HG02623 (cell line): ENCODE data around the gene NRN1L.
"Not testable (repeated sequence)": the region's sequence is repeated elsewhere in the genome, so short reads cannot be mapped to it uniquely, and the experiment has no call there.

Experiments
- ATAC-seq: cut with Tn5 transposase; IDR thresholded peaks from one replicate; pipeline ENCODE4 v1.9.1; 2021; ENCODE audit warnings: moderate library complexity; ENCODE audit not compliant: unreplicated experiment

The NRN1L gene

DNA sequence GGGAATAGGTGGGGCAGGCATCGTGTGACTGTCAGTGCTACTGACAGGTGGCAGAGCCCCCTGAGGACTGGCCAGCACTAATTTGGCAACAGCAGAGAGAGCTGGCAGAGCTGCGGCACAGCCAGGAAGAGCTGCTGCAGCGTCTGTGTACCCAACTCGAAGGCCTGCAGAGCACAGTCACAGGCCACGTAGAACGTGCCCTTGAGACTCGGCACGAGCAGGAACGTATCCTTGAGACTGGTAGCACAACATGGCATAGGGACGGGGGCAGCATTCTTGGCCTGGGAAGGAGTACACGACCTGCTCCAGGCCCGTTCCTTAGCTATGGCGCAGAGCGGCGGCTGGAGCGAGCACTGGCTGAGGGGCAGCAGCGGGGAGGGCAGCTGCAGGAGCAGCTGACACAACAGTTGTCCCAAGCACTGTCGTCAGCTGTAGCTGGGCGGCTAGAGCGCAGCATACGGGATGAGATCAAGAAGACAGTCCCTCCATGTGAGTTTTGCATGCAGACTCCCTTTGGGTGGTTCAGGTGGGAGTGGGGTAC is 3.0 kb upstream of the NRN1L start:
- no peak for ATAC-seq

DNA sequence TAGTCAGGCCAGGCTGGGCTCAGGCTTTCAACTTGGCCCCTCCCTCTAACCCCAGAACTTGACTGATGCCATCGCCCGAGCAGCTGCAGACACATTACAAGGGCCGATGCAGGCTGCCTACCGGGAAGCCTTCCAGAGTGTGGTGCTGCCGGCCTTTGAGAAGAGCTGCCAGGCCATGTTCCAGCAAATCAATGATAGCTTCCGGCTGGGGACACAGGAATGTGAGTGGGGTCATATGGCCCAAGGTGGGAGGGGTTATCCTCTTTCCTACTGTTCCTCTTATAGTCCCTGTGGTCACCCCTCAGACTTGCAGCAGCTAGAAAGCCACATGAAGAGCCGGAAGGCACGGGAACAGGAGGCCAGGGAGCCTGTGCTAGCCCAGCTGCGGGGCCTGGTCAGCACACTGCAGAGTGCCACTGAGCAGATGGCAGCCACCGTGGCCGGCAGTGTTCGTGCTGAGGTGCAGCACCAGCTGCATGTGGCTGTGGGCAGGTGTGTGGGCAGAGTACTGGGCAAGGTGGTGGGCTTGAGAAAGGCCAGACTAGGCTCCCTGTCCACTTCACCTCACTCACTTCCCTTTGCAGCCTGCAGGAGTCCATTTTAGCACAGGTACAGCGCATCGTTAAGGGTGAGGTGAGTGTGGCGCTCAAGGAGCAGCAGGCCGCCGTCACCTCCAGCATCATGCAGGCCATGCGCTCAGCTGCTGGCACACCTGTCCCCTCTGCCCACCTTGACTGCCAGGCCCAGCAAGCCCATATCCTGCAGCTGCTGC is 2.1 kb upstream of the NRN1L start:
- no peak for ATAC-seq

DNA sequence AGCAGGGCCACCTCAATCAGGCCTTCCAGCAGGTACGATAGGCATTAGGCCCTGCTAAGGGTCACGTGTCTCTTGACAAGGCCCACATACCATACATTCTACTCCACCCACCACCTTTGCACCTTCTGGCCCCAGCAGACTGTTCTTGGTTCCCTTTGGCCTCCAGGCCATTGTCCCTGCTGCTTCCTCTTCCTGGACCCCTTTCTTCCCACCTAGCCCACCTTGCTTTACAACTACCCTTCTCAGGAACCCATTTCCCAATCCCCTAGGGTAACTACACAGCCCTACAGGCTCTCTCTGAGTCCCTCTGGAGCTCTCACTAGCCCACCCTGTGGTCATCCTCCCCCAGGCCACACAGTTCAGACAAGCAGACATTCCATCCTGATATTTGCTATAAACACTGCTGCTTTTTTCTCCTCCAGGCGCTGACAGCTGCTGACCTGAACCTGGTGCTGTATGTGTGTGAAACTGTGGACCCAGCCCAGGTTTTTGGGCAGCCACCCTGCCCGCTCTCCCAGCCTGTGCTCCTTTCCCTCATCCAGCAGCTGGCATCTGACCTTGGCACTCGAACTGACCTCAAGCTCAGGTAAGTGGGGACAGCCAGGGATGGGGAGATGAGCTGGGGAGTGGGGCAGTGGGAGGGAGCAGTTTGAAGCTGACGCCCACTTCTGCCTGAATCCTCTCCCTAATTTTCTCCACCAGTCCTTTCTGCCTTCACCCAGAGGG is 1.4 kb upstream of the NRN1L start:
- ATAC-seq = no peak

DNA sequence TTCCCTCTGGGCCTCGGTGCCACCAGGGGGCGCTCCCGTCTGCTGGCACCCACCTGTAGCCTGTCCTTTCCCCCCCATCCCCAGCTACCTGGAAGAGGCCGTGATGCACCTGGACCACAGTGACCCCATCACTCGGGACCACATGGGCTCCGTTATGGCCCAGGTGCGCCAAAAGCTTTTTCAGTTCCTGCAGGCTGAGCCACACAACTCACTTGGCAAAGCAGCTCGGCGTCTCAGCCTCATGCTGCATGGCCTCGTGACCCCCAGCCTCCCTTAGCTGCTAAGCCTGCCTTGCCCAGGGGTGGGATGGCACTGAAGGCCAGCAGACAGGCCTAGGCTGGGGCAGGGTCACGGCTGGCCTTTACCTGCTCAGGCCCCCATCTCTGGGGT is 818 bp upstream of the NRN1L start:
- ATAC-seq = no peak

DNA sequence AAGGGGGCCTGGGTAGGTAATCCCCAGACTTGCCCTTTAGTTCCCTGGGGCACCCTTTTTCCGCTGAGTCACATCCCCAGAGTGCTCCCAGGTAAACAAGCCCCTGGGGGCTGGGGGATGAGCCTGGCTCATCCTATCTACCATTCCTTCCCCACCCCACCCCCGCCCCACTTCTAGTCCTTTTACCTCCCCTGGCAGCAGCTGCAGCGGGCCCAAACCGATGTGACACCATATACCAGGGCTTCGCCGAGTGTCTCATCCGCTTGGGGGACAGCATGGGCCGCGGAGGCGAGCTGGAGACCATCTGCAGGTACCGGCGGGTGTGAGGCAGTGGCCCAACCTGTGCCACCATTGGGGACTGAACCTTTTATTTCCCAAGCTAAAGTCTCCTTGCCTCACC is 860 bp downstream of the NRN1L start:
- no peak for ATAC-seq

DNA sequence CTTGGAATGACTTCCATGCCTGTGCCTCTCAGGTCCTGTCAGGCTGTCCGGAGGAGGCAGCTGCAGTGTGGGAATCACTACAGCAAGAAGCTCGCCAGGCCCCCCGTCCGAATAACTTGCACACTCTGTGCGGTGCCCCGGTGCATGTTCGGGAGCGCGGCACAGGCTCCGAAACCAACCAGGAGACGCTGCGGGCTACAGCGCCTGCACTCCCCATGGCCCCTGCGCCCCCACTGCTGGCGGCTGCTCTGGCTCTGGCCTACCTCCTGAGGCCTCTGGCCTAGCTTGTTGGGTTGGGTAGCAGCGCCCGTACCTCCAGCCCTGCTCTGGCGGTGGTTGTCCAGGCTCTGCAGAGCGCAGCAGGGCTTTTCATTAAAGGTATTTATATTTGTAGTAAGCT is 1.3 kb downstream of the NRN1L start:
- no peak for ATAC-seq

DNA sequence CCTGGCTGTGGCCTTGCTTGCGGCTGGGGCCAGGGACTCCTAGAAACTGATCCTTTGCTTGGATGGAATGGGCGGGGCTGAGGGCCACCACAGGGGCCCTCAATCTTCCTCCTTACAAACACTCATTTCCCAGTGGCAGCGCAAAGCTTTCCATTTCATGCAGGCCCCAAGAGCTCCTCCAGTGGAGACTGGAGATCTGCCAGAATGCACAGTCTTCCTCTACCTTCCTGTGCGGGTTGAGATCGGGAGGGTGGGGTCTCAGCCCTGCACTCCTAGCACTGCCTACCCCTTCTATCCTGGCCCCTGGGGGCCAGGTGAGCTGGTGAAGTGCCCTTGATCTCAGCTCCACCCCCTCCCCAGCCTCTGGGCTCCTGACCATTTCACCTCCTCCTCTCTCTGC is 1.7 kb downstream of the NRN1L start:
- no peak for ATAC-seq

DNA sequence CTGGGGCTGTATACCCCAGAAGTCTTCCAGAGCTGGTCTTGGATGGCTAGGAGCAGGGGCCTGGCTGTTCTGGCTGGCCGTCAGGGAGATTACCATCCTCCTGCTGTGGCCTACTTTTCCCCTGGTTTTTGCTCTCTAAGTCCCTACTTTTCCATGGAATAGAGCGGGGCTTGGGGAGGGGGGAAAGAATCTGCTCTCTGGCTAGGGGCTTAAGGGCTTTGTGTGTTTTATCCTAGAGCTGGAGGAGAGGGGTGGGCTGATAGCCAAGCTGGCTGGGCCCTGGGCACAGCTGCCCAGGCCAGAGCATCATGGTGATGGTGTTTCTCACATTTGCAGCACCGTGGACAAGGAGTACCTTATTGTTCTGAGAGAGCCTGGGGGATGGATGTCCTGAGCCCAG is 3.6 kb downstream of the NRN1L start:
- ATAC-seq = no peak

DNA sequence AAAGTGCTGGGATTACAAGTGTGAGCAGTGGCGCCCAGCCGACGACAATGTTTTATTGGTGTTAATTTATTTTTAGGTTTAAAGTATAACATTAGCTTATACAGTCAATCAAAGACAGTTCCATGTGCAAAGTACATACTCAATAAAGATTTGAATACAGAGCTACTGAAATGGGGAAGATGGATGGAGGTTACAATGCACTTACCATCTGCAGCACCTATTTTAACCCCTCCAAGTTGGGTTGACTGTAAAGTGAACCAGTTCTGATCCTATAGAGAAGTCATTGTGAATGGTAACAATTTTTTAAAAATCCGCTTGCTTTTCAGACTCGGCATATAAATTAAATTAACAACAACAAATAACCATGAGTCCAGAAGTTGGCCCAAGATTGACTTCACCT is 7.7 kb downstream of the NRN1L start:
- ATAC-seq = no peak

DNA sequence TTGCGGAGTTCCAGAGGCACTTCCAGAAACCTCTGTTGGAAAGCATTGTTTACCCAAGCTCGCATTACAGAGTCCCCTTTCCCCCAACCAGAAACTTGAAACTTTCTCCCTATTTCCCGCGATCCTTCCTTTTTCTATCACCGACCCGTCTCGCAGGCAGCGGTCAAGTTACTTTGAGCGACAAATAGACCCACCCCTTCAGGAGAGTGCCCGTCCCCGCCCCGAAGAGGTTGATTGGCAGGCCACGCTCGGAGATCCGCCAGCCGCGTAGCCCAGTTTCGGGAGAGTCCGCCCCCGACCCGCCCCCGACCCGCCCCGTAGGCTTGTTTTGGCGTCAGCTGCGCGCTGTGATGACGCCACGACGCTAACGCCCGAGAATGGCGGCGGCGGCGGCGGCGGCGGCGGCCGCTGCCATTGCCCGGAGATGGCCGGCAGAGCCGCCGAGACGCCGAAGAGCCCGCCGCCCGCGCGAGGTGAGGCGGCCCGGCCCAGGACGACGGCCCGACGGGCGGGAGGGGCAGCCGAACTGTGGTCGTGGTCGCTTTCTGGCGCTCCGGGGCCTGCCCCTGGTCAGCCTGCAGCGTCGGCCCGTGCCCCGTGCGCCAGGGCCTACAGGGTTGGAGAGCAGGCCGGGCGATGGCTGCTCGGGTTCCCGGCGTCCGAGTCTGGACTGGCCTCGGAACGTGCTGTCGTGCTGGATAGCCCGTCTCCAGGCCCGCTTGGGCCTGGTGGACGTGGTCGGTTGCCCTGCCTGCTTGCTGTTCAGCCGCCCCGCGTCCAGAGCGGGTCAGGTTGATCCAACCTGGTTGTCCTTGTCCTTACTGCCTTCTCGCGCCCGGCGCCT is 8.4 kb downstream of the NRN1L start, which contains the start of gene PSKH1:
Gene PSKH1, plus strand, starts transcription at position 356 of the 844 bp plus-strand sequence. CDS start 15,496 bp downstream, outside the sequence.
- ATAC-seq = peak; percentile 85

DNA sequence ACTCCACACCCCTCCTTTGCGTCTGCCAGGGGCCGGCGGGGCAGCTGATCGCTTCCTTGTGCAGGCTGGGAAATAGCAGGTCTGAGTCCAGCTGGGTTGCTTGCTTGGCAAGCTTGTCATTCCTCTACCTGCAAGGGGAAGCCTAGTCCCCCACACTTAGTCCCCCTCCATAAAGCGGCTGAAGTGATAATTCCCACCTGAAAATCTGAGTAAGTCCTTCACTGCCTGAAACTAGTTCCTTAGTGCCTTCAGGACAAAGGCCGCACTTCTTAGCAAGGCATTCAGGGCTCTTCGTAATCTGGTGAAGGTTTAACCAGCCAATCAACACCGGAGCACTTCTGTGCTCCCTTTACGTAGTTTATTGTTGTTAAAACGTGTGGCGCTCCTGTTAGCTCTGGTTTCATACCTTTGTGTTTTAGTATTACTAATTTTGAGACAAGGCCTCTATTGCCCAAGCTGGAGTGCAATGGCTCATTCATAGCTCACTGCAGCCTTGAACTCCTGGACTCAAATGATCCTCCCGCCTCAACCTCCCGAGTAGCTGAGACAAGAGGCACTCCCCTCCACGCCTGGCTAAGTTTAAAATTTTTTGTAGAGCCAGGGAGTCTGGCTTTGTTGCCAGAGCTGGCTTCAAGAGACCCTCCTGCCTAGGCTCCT is 9.2 kb downstream of the NRN1L start:
- no peak for ATAC-seq

DNA sequence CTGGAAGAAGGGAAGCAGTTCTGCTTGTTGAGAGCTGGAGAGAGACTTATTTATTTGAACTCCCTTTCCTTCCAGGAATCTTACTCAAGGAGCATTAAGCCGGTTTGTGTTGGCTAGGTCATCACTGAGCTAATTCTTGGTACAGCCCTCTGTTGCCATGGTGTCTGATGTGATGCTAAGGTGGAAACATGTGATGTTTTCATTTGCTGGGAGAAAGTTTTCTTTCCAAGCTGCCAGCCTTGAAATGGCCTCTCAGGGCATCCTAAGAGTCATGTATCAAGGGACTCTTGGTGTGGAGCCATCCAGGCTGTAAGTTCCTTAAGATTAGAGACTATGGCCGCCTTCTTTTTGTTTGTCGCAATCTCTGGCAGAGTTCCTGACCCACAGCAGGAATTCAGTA is 12.5 kb downstream of the NRN1L start:
- no peak for ATAC-seq

DNA sequence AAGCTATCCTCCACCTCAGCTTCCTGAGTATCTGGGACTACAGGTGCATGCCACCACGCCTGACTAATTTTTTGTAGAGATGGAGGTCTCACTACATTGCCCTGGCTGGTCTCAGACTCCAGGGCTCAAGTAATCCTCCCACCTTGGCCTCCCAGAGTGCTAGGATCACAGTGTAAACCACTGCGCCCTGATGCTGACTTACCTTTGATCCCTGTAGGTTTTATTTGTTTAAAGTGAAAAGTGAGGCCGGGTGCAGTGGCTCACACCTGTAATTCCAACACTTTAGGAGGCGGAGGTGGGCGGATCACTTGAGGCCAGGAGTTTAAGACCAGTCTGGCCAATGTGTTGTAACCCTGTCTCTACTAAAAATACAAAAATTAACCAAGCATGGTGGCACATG is 17.0 kb downstream of the NRN1L start:
- no peak for ATAC-seq

DNA sequence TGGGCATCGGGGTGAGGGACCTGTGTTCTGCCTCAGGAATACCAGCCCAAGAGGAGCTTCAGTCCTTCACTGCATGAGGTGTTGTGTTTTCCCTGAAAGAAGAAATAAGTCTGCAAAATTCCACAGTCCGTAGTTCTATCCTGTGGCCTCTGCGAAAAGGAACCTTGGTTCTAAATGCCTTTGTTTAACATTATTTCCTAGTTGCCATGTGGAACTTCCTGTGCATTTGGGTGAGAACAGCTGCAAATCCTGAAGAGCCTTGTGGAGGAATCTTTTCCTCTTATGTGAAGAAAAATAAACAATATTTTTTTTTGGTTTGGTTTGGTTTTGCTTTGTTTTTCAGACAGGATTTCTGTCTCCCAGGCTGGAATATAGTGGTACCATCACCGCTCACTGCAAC is 18.1 kb downstream of the NRN1L start:
- no peak for ATAC-seq

DNA sequence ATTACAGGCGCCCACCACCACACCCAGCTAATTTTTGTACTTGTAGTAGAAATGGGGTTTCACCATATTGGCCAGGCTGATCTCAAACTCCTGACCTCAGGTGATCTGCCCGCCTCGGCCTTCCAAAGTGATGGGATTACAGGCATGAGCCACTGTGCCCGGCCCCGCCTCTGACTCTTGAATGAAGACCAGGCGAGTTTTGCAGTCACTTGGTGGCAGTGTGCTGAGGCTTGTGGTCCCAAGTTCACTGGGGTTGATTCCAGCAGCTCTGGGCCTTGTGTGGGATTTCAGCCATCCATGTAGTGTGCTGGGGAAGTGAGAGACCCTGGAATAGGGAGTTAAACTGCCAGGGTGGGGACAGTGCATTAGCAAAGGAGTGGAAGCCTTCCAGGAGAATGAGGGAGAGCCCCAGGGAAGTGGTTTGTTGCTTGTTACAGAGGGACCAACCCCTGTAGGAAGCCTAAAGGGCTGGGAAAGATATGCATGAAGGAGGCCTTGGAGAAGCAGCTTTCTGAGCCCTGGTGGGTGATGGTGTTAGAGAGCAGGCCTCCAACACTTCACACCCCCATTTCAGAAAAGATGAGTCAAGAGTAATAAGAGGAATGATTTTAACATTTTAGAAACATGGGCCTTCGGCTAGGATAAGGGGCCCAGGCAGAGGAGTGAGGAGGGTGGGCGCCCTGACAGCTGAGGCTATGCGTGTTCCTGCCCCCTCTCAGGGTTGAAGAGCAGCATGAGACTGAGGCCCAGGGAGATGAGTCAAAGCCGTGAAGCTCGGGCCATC is 22.9 kb downstream of the NRN1L start:
- ATAC-seq = no peak

DNA sequence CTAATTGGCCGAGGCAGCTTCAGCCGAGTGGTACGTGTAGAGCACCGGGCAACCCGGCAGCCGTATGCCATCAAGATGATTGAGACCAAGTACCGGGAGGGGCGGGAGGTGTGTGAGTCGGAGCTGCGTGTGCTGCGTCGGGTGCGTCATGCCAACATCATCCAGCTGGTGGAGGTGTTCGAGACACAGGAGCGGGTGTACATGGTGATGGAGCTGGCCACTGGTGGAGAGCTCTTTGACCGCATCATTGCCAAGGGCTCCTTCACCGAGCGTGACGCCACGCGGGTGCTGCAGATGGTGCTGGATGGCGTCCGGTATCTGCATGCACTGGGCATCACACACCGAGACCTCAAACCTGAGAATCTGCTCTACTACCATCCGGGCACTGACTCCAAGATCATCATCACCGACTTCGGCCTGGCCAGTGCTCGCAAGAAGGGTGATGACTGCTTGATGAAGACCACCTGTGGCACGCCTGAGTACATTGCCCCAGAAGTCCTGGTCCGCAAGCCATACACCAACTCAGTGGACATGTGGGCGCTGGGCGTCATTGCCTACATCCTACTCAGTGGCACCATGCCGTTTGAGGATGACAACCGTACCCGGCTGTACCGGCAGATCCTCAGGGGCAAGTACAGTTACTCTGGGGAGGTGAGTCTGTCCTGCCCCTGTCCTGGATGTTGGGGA is 24.5 kb downstream of the NRN1L start:
- no peak for ATAC-seq

DNA sequence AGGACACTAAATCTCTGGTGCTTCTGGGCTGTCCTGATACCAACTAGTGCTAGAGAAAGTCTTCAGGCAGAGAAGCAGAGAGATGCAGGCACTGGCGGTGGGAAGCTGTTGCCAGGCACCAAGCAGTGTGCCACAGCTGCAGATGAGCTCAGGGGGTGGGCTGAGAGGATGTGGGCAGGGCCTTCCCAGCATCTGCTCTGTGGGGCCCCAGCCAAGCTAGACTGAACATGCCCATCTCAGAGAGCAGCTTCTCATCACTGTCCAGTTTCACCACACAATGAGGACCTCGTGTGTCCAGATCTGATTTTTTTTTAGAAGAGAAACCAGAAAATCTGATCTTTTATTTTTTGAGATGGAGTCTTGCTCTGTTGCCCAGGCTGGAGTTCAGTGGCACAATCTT is 25.5 kb downstream of the NRN1L start:
- no peak for ATAC-seq

DNA sequence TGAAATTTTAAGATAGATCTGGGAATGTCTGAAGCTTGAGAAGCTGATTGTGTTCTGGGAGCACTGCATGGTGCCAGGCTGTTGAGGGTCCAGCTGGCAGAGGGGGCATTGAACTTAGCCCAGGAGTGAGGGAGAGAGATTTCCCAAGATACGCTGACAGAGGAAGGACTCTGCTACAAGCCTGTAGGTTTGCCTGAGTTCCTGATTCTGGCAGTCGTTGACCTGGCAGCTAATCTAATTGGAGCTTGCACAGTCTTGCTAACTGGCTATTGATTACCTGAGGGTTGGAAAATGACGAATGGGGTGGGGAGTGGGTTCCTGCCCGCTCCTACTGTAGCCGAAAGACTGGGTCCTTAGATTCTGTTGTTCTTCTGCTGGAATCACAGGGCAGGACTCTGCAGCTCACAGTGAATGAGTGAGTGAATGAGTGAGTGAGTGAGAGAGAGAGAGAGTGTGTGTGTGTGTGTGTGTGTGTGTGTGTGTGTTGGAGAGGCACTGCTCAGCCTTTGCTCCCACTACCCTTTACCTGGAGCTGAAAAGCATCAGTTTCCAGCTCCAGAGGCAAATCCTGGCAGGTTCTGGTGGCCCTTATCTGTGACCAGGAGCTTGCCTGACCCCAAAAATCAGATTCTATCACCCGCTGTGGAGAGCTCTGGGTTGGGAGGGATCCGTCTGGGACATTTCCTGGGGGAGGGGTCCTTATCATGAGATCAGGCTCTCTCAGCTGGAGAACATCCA is 30.2 kb downstream of the NRN1L start:
- ATAC-seq = no peak

DNA sequence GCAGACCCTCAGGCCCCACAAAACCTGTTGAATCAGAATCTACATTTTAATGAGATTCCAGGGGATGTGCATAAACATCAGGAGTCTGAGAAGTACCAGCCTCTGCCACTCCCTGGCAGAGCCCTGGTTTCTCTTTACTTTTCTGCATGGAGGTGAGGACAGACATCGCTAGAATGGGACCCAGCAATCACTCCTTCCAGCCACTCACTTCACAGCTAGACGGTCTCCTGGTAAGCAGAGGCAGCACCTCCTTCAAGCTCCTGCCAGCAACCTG is 30.7 kb downstream of the NRN1L start:
- not testable (repeated sequence) for ATAC-seq
